SU-DHL-6 (cell line): ENCODE measurements around the gene MISP.

Source experiments
- CTCF ChIP-seq: fragments of 200-600 bp; sonication (generic); IDR thresholded peaks from one replicate; pipeline ENCODE4 v1.5.1; 2017; ENCODE audit warnings: antibody characterized with exemption, mild to moderate bottlenecking, low read length, moderate library complexity; ENCODE audit not compliant: insufficient read depth, poor library complexity, severe bottlenecking
- EZH2phosphoT487 ChIP-seq: fragments of 200-600 bp; sonication (generic), shearing (Covaris generic); conservative IDR thresholded peaks from 2 replicates; pipeline ENCODE4 v1.6.1; 2018; ENCODE audit warnings: mild to moderate bottlenecking, antibody characterized with exemption, low read length, moderate library complexity, mixed read lengths

- no peak for TF ChIP-seq EZH2phosphoT487
- no peak for TF ChIP-seq CTCF
Measured at GRCh38 chr19:704447-704741, 46.5 kb upstream of the MISP start.
